ENCODE results near the gene PREX1. TPM values are rescaled to one million over a fixed set of nuclear protein-coding genes. Genes with fewer than 3 reads are reported as not detected.

Gene PREX1
- total RNA-seq, 1 experiment from 2014 or later = not detected

DNA sequence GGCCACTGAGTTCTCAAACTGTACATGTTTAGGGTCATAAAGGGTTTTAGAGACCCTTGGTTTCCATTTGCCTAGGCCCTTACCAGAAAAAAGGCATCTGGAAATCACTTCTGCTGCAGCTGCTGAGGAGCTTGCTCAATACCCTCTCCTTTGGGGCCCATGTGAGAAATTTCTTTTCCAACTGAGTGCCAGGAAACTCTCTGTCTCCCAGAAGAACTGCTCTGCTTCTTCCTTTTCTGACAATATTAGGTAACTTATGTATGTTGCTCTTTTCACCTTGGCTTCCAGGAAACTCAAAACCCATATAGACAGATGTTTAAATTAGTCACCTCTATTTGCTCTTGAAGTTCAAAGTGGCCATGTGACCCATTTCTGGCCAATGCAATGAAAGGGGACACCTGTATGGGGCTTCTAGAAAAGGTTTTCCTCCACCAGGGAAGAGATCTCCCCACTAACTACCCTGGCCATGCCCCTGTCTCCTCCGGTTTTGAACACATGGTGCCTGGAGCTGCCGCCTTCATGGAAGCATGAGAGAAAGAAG is 121.6 kb downstream of the PREX1 start:
- H3K9me3 Mint-ChIP-seq (ENCODE audit: unreplicated experiment) = no peaks in the 10 kb centered on the region
- no peak overlapping the region for H3K27ac Mint-ChIP-seq (ENCODE audit: low read depth, unreplicated experiment)
- TF ChIP-seq, protein P1, sequence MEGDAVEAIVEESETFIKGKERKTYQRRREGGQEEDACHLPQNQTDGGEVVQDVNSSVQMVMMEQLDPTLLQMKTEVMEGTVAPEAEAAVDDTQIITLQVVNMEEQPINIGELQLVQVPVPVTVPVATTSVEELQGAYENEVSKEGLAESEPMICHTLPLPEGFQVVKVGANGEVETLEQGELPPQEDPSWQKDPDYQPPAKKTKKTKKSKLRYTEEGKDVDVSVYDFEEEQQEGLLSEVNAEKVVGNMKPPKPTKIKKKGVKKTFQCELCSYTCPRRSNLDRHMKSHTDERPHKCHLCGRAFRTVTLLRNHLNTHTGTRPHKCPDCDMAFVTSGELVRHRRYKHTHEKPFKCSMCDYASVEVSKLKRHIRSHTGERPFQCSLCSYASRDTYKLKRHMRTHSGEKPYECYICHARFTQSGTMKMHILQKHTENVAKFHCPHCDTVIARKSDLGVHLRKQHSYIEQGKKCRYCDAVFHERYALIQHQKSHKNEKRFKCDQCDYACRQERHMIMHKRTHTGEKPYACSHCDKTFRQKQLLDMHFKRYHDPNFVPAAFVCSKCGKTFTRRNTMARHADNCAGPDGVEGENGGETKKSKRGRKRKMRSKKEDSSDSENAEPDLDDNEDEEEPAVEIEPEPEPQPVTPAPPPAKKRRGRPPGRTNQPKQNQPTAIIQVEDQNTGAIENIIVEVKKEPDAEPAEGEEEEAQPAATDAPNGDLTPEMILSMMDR (IDR thresholded peaks at IDR 0.05; ENCODE audit: unreplicated experiment) = no peak
- no peaks in the 10 kb centered on the region for H3K36me3 Mint-ChIP-seq (ENCODE audit: insufficient read depth, unreplicated experiment)
- no peaks in the 10 kb centered on the region for H3K4me1 Mint-ChIP-seq (ENCODE audit: insufficient read depth, unreplicated experiment)
- no peak overlapping the region for H3K4me3 Mint-ChIP-seq (ENCODE audit: unreplicated experiment)
- CTCF ChIA-PET = interaction anchor here (1.3 kb wide), 1 partner anchor 49 kb away, joined by 3 read pairs; no protein-coding TSS in a partner anchor
- DNase-seq (ENCODE audit: unreplicated experiment) = no peak
- no TSS peak for BruUV-seq (replicated peaks)
- H3K27me3 Mint-ChIP-seq (ENCODE audit: insufficient read depth, unreplicated experiment) = no peaks in the 10 kb centered on the region
- intact Hi-C loops (cut with micrococcal nuclease) = no loop called here
- POLR2A ChIA-PET = interaction anchor here (0.7 kb wide), 1 partner anchor 191 kb away, joined by 4 read pairs; no protein-coding TSS in a partner anchor

DNA sequence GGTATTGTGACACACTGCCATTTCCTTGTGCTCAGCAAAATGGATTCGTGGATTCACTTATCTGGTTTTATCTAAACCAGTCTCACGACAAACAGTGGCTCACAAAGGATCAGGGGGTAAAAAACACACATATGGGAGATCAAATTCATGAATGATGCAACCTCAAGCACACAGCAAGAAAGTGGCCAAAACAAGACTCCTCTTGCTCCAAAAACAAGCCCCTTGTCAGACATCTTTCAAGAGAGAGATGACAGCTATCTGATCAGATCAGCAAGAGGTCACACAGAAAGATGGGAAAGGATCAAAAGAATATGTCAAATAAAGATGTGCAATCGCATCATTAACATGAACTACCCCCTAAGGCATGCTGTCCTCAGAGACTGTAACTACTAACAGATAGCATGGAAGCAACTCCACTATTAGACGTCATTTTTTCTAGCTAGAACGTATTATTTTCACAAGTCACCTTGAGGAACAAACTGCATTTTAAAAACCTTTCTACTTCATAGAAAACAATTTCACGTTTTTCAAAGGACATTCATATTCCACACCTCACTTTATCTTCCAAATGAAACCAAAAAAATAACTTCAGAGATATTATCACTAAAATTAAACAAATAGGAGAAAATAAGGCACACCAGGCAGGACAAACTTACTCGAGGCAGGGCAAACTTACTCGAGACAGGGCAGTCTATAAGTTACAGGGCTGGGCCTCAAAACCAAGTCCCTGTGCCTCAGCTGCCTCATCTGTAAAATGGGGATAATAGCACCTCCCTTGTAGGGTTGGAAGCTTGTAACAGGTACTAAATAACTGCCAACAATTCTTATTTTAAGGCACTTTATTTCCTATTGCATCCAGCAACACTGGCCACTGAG is 122.3 kb downstream of the PREX1 start:
- Mint-ChIP-seq H3K27ac (ENCODE audit: low read depth, unreplicated experiment) (no peak overlapping the region), H3K36me3 (ENCODE audit: insufficient read depth, unreplicated experiment) (no peaks in the 10 kb centered on the region), H3K9me3 (ENCODE audit: unreplicated experiment) (no peaks in the 10 kb centered on the region), H3K27me3 (ENCODE audit: insufficient read depth, unreplicated experiment) (no peaks in the 10 kb centered on the region), H3K4me3 (ENCODE audit: unreplicated experiment) (no peak overlapping the region), H3K4me1 (ENCODE audit: insufficient read depth, unreplicated experiment) (no peaks in the 10 kb centered on the region)
- DNase-seq (ENCODE audit: unreplicated experiment) = no peak
- ChIA-PET POLR2A (interaction anchor here (0.7 kb wide), 1 partner anchor 192 kb away, joined by 4 read pairs; no protein-coding TSS in a partner anchor), CTCF (no interaction called here)
- TF ChIP-seq, protein P1 (IDR thresholded peaks at IDR 0.05; ENCODE audit: unreplicated experiment) = no peak
- BruUV-seq (replicated peaks) = no TSS peak
- intact Hi-C loops (cut with micrococcal nuclease) = no loop called here

DNA sequence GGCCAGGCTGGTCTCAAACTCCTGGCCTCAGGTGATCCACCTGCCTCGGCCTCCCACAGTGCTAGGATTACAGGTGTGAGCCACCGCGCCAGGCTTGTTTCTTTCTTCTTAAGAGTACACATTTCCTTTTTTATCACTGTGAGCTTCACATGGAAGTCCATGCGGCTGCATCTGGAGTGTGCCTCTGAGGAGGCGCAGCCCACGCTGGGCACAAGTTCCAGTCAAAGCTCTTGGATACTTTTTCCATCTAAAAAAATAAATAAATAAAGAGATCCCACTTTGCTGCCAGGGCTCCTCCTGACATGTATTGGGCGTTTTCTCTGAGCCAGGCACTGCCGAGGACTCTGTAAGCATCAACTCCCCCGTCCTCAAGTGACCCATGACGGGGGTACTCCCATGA is 123.0 kb downstream of the PREX1 start:
- no peaks in the 10 kb centered on the region for H3K27me3 Mint-ChIP-seq (ENCODE audit: insufficient read depth, unreplicated experiment)

More for the DNA sequence above, 123.0 kb downstream of the PREX1 start:
- Mint-ChIP-seq H3K27ac (ENCODE audit: low read depth, unreplicated experiment) (no peak overlapping the region), H3K4me3 (ENCODE audit: unreplicated experiment) (no peak overlapping the region), H3K9me3 (ENCODE audit: unreplicated experiment) (no peaks in the 10 kb centered on the region), H3K36me3 (ENCODE audit: insufficient read depth, unreplicated experiment) (no peaks in the 10 kb centered on the region), H3K4me1 (ENCODE audit: insufficient read depth, unreplicated experiment) (no peaks in the 10 kb centered on the region)
- no TSS peak for BruUV-seq (replicated peaks)
- no peak for DNase-seq (ENCODE audit: unreplicated experiment)
- ChIA-PET CTCF (interaction anchor here (0.6 kb wide), 1 partner anchor 24 kb away, joined by 3 read pairs; no protein-coding TSS in a partner anchor), POLR2A (no interaction called here)
- TF ChIP-seq, protein P1 (IDR thresholded peaks at IDR 0.05; ENCODE audit: unreplicated experiment) = no peak
- intact Hi-C loops (cut with micrococcal nuclease) = no loop called here
